HCT116 (cell line): Measurements from ENCODE around the gene GNB5. TPM values are rescaled to one million over a fixed set of nuclear protein-coding genes. Genes with fewer than 3 reads are reported as not detected.

ENCODE experiments used
- ATAC-seq: fragments of 200-7000 bp; cut with Tn5 transposase; 2 replicates; pipeline ENCODE4 v1.9.1; 2020; ENCODE audit warnings: mild to moderate bottlenecking, moderate library complexity
- BruUV-seq: library from RNA; stranded (reverse); fragments of 400-500 nt; replicated peaks from 2 replicates; lab custom pipeline; 2021; lab: Mats Ljungman, UMichigan
- CTCF ChIA-PET: fragments of 300-600 bp; sonication (Branson Sonifier 250); formaldehyde crosslinking; loops from one replicate; lab custom pipeline; 2021; ENCODE audit warnings: antibody characterized with exemption; lab: Charles Lee
- POLR2A ChIA-PET: fragments of 300-600, 350-600 bp; sonication (Branson Sonifier 250); formaldehyde crosslinking; loops from one replicate; lab custom pipeline; 2021; ENCODE audit warnings: antibody characterized with exemption; lab: Charles Lee
- RAD21 ChIA-PET, 2 experiments: fragments of 300-600 bp; sonication (Branson Sonifier 250); formaldehyde crosslinking; loops; one replicate each; lab custom pipeline; 2023; ENCODE audit warnings: low total read pairs in 2 of 2; ENCODE audit not compliant: uncharacterized antibody in 2 of 2, unreplicated experiment in 2 of 2, low non-redundant PET in 1 of 2; lab: Charles Lee
- DNase-seq: peaks from one replicate; pipeline ENCODE4 v3.0.0-alpha.2; 2010; ENCODE audit warnings: low read depth, low spot score
- H2AFZ ChIP-seq: fragments of 200-600 bp; shearing (Covaris generic), sonication (generic); 2 replicates; pipeline ENCODE4 v1.6.1; 2017; ENCODE audit warnings: low read depth, mixed run types, mixed read lengths, antibody characterized with exemption, low read length; ENCODE audit not compliant: poor library complexity, severe bottlenecking
- H3K27ac ChIP-seq: 2 replicates; pipeline ENCODE4 v1.5.1; 2012; ENCODE audit warnings: low read depth, low read length
- H3K27me3 ChIP-seq: fragments of 200-600 bp; sonication (generic); 2 replicates; pipeline ENCODE4 v1.6.1; 2016; ENCODE audit warnings: mixed run types, low read length, mixed read lengths; ENCODE audit not compliant: insufficient read depth
- H3K36me3 ChIP-seq, 2 experiments: fragments of 200-500 bp in 1 of 2; fragments of 200-600 bp in 1 of 2; sonication (Bioruptor generic) in 1 of 2; sonication (generic) in 1 of 2; 2 replicates each; pipeline versions ENCODE4 v1.5.1 to v1.6.1; 2014 to 2016; ENCODE audit warnings: low read length in 2 of 2, inconsistent platforms in 1 of 2, mixed read lengths in 1 of 2, mixed run types in 1 of 2; ENCODE audit not compliant: insufficient read depth in 2 of 2, control insufficient read depth in 1 of 2
- H3K4me1 ChIP-seq, 2 experiments: fragments of 200-600 bp in 1 of 2; sonication (generic) in 1 of 2; 2 replicates each; pipeline versions ENCODE4 v1.5.1 to v1.6.1; 2012 to 2017; ENCODE audit warnings: low read length in 2 of 2, inconsistent platforms in 1 of 2, mild to moderate bottlenecking in 1 of 2, mixed read lengths in 1 of 2, mixed run types in 1 of 2, moderate library complexity in 1 of 2; ENCODE audit not compliant: insufficient read depth in 2 of 2, control insufficient read depth in 1 of 2
- H3K4me2 ChIP-seq: fragments of 200-600 bp; sonication (generic); 2 replicates; pipeline ENCODE4 v1.6.1; 2017; ENCODE audit warnings: mixed run types, low read length, mixed read lengths
- H3K4me3 ChIP-seq, 2 experiments: fragments of 200-600 bp in 1 of 2; sonication (generic) in 1 of 2; replicated peaks in 1 of 2; 2 replicates each; pipeline ENCODE4 v1.5.1; 2011 to 2016; ENCODE audit warnings: low read length in 2 of 2, control low read depth in 1 of 2, low read depth in 1 of 2, mild to moderate bottlenecking in 1 of 2, mixed read lengths in 1 of 2, mixed run types in 1 of 2
- H3K79me2 ChIP-seq: fragments of 200-600 bp; sonication (generic); 2 replicates; pipeline ENCODE4 v1.6.1; 2017; ENCODE audit warnings: mild to moderate bottlenecking, mixed run types, low read length, moderate library complexity, mixed read lengths; ENCODE audit not compliant: insufficient read depth
- H3K9ac ChIP-seq: fragments of 200-600 bp; sonication (generic); 2 replicates; pipeline ENCODE4 v1.6.1; 2016; ENCODE audit warnings: low read length, mixed read lengths
- H3K9me2 ChIP-seq: fragments of 200-600 bp; sonication (generic), shearing (Covaris generic); 2 replicates; pipeline ENCODE4 v1.6.1; 2017; ENCODE audit warnings: mixed run types, mild to moderate bottlenecking, moderate library complexity; ENCODE audit not compliant: insufficient read depth
- H3K9me3 ChIP-seq, 2 experiments: fragments of 200-500 bp in 1 of 2; fragments of 200-600 bp in 1 of 2; sonication (Bioruptor generic) in 1 of 2; sonication (generic) in 1 of 2; 2 replicates each; pipeline ENCODE4 v1.6.1; 2014 to 2017; ENCODE audit warnings: low read length in 2 of 2, mixed read lengths in 2 of 2, inconsistent platforms in 1 of 2, low read depth in 1 of 2, mild to moderate bottlenecking in 1 of 2, mixed run types in 1 of 2, moderate library complexity in 1 of 2; ENCODE audit not compliant: control insufficient read depth in 1 of 2, insufficient read depth in 1 of 2
- H4K20me1 ChIP-seq: fragments of 200-600 bp; sonication (generic), shearing (Covaris generic); 2 replicates; pipeline ENCODE4 v1.6.1; 2017; ENCODE audit warnings: mixed run types, mild to moderate bottlenecking, moderate library complexity; ENCODE audit not compliant: insufficient read depth
- EGR1 ChIP-seq: IDR thresholded peaks from 2 replicates; pipeline ENCODE4 v1.6.1; 2012; ENCODE audit warnings: low read depth
- ELF1 ChIP-seq: IDR thresholded peaks from 2 replicates; pipeline ENCODE4 v1.6.1; 2012; ENCODE audit warnings: low read depth, borderline replicate concordance
- EZH2 ChIP-seq: fragments of 200-600 bp; sonication (generic); IDR thresholded peaks from 2 replicates; pipeline ENCODE4 v1.6.1; 2017; ENCODE audit warnings: antibody characterized with exemption, mixed run types
- FOSL1 ChIP-seq: IDR thresholded peaks from 2 replicates; pipeline ENCODE4 v1.6.1; 2012; ENCODE audit warnings: low read depth
- JUND ChIP-seq: IDR thresholded peaks from 2 replicates; pipeline ENCODE4 v1.6.1; 2012
- POLR2A ChIP-seq: IDR thresholded peaks from 2 replicates; pipeline ENCODE4 v1.7.0; 2011; ENCODE audit warnings: borderline replicate concordance; ENCODE audit not compliant: insufficient read depth, insufficient read length; ENCODE audit errors: extremely low read depth
- RAD21 ChIP-seq: IDR thresholded peaks from 2 replicates; pipeline ENCODE4 v1.6.1; 2012; ENCODE audit warnings: low read depth, mild to moderate bottlenecking
- SIN3A ChIP-seq: IDR thresholded peaks from 2 replicates; pipeline ENCODE4 v1.6.1; 2012; ENCODE audit warnings: low read depth
- TCF7L2 ChIP-seq: IDR thresholded peaks from 2 replicates; pipeline ENCODE4 v1.7.0; 2011; ENCODE audit warnings: borderline replicate concordance, inconsistent platforms; ENCODE audit not compliant: insufficient read depth, insufficient read length; ENCODE audit errors: extremely low read depth
- YY1 ChIP-seq: IDR thresholded peaks from 2 replicates; pipeline ENCODE4 v1.6.1; 2011; ENCODE audit warnings: low read length, low read depth, moderate library complexity, mild to moderate bottlenecking; ENCODE audit not compliant: insufficient replicate concordance; ENCODE audit errors: extremely low read depth
- ZFX ChIP-seq: fragments of 450-650 bp; IDR thresholded peaks from 2 replicates; pipeline ENCODE4 v1.6.1; 2017
- ZNF274 ChIP-seq: fragments of 200-500 bp; sonication (Bioruptor generic); IDR thresholded peaks from 2 replicates; pipeline ENCODE4 v1.6.1; 2014; ENCODE audit warnings: mild to moderate bottlenecking, low read depth, low read length, inconsistent platforms
- intact Hi-C: fragments of 100-400 bp; cut with micrococcal nuclease; formaldehyde crosslinking; loops from 2 replicates; pipeline ENCODE4 v1.10.0; 2022
- total RNA-seq: library from RNA; stranded (reverse); gene quantifications from one replicate; pipeline ENCODE4 v1.2.1, GENCODE V29; 2021; ENCODE audit not compliant: unreplicated experiment
- TF ChIP-seq, protein P1 (sequence below): IDR thresholded peaks from 2 replicates; pipeline ENCODE4 v1.6.1; 2011; ENCODE audit warnings: mild to moderate bottlenecking, low read length, moderate library complexity; ENCODE audit not compliant: insufficient replicate concordance; ENCODE audit errors: extremely low read depth
- TF ChIP-seq, protein P2 (sequence below), 3 experiments: fragments of 200-600 bp in 1 of 3; sonication (generic) in 1 of 3; IDR thresholded peaks in 2 of 3; conservative IDR thresholded peaks in 1 of 3; 2 replicates each; pipeline ENCODE4 v1.5.1; 2012 to 2017; ENCODE audit warnings: low read depth in 2 of 3, low read length in 2 of 3, antibody characterized with exemption in 1 of 3, borderline replicate concordance in 1 of 3, control low read depth in 1 of 3, mild to moderate bottlenecking in 1 of 3, mixed read lengths in 1 of 3, mixed run types in 1 of 3, moderate library complexity in 1 of 3; ENCODE audit not compliant: insufficient read depth in 1 of 3

GNB5 gene
- total RNA-seq, 1 experiment from 2014 or later: 27.6 TPM

DNA sequence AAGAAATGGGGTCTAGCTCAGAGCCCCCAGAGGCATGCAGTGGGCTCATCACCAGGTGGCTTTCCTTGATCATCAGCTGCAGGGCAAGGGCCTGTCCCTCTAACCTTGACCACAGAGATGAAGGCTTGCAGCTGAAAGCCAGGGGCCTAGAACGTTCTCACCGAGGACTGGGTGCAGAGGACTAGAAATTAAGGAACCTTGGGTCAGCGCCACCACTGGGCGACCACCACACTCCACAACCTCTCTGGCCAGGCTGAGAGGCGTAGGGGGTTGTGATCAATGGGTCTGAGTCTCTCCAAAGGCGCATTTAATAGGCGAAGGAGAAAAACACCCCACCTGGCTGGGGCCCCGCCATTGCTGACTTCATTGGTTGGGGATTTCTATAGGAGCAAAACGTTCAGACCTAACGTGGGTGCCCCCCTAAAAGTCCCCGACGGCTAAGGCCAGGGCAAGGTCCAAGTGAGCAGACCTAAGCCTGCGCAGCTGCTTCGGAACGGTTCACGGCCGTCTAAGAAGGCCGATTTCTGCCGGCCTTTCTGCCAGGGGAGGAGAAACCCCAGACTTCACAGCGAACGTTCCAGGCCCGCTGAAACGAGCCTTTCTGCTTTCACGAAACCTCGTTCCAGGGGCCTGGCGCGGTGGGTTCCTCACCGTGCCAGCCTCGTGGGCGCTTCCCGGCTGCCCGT lies 79.5 kb downstream of the GNB5 start:
- RAD21 ChIA-PET: no interaction called here
- no TSS peak for BruUV-seq
- ATAC-seq: no peak
- intact Hi-C loops: no loop called here
- Histone ChIP-seq H3K27ac (no peak overlapping the region), H3K27me3 (no peaks in the 10 kb centered on the region), H3K79me2 (no peaks in the 10 kb centered on the region), H2AFZ (no peak overlapping the region), H3K9me3 (no peaks in the 10 kb centered on the region), H3K4me2 (no peak overlapping the region), H3K9ac (no peak overlapping the region), H3K4me1 (no peaks in the 10 kb centered on the region), H3K9me2 (no peaks in the 10 kb centered on the region), H4K20me1 (no peaks in the 10 kb centered on the region), H3K36me3 (no peaks in the 10 kb centered on the region), H3K4me3 (no peak overlapping the region)
- CTCF ChIA-PET: no interaction called here
- no peak for DNase-seq
- POLR2A ChIA-PET: no interaction called here
- TF ChIP-seq ELF1 (no peak), ZNF274 (no peak), FOSL1 (no peak)

DNA sequence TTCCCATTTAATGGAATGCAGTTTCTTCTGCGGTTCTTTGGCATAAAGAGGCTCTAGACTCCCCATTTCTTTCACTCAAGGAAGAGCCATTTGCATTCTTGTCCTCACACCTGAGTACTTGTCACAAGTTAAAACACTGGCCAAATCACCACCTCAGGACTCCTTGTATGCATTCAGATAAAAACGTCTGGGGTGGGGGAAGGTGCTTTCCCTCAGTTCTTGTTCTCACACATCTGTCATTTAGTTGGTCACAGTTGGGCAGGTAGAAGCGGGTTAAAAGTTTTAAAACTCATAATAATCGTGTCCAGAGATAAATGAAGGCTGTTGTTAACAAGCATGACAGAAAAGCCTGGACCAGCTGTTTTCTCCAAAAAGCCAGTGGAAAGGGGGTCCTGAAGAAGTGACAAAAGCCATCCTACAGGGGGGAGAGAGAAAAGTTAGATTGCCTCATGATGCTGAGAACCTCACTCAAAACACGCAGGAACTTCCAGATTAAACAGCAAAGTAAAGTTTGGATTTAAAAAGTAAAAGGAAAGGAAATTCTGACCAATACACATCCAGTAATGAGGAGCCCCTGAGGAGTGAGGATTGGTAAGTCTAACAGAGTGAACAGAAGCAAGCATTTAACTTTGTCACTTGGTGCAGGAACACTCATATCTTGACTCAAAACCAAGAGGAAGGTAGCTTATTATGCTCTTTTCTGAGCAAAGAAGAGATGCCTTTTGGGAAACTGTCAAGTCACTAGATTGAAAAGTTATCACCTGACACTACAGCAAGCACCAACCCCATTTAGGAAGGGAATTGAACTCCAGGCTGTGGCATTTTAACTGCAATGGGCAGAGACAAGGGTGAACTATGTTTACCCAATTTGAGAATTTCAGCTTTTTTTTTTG lies 81.4 kb downstream of the GNB5 start:
- Histone ChIP-seq H3K27ac (no peak overlapping the region), H4K20me1 (no peaks in the 10 kb centered on the region), H3K4me1 (no peaks in the 10 kb centered on the region), H3K9me3 (no peaks in the 10 kb centered on the region), H3K4me2 (no peak overlapping the region), H3K9ac (no peak overlapping the region), H3K79me2 (no peaks in the 10 kb centered on the region), H3K9me2 (no peaks in the 10 kb centered on the region), H3K36me3 (no peaks in the 10 kb centered on the region), H3K4me3 (no peak overlapping the region), H3K27me3 (no peaks in the 10 kb centered on the region), H2AFZ (no peak overlapping the region)
- ChIA-PET CTCF (no interaction called here), RAD21 (no interaction called here), POLR2A (interaction anchor here (0.5 to 0.7 kb wide), 2 partner anchors 9 to 20 kb away, joined by 3 read pairs; no protein-coding TSS in a partner anchor)
- ATAC-seq: no peak
- no TSS peak for BruUV-seq
- intact Hi-C loops: no loop called here
- DNase-seq: no peak
- TF ChIP-seq ZFX: no peak
- TF ChIP-seq POLR2A: no peak
- TF ChIP-seq EZH2: no peak
- TF ChIP-seq TCF7L2: no peak
- no peak for TF ChIP-seq JUND
- TF ChIP-seq EGR1: no peak
- no peak for TF ChIP-seq FOSL1
- TF ChIP-seq ELF1: no peak
- no peak for TF ChIP-seq SIN3A
- TF ChIP-seq, protein P1, sequence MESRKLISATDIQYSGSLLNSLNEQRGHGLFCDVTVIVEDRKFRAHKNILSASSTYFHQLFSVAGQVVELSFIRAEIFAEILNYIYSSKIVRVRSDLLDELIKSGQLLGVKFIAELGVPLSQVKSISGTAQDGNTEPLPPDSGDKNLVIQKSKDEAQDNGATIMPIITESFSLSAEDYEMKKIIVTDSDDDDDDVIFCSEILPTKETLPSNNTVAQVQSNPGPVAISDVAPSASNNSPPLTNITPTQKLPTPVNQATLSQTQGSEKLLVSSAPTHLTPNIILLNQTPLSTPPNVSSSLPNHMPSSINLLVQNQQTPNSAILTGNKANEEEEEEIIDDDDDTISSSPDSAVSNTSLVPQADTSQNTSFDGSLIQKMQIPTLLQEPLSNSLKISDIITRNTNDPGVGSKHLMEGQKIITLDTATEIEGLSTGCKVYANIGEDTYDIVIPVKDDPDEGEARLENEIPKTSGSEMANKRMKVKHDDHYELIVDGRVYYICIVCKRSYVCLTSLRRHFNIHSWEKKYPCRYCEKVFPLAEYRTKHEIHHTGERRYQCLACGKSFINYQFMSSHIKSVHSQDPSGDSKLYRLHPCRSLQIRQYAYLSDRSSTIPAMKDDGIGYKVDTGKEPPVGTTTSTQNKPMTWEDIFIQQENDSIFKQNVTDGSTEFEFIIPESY: no peak
- TF ChIP-seq YY1: no peak
- TF ChIP-seq RAD21: no peak
- TF ChIP-seq ZNF274: no peak
- TF ChIP-seq, protein P2, sequence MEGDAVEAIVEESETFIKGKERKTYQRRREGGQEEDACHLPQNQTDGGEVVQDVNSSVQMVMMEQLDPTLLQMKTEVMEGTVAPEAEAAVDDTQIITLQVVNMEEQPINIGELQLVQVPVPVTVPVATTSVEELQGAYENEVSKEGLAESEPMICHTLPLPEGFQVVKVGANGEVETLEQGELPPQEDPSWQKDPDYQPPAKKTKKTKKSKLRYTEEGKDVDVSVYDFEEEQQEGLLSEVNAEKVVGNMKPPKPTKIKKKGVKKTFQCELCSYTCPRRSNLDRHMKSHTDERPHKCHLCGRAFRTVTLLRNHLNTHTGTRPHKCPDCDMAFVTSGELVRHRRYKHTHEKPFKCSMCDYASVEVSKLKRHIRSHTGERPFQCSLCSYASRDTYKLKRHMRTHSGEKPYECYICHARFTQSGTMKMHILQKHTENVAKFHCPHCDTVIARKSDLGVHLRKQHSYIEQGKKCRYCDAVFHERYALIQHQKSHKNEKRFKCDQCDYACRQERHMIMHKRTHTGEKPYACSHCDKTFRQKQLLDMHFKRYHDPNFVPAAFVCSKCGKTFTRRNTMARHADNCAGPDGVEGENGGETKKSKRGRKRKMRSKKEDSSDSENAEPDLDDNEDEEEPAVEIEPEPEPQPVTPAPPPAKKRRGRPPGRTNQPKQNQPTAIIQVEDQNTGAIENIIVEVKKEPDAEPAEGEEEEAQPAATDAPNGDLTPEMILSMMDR (IDR thresholded peaks at IDR 0.05 in 2 of 3, conservative IDR thresholded peaks at IDR 0.05 in 1 of 3; ENCODE audit: borderline replicate concordance in 1 of 3, insufficient read depth in 1 of 3, low read depth in 2 of 3, low read length in 2 of 3): no peak
